ENCODE results near the gene PAPOLA.

DNA sequence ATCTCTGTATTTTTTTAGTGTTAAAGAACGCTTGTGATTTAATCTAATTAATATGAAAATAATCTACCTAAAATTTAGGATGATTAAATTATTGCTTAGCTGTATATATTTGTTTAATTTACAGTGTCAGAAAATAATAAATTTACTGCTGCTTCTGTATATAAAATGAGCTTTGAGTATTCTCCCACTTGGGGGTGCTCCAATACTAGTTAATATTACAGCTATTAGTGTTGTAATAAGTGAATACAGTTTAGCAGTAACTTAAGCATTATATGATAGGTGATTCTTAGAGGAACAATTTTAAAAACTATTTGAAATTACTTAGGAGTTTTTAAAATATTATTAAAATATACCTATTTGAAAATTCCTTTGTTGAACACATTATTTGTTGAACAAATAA lies 62.2 kb downstream of the PAPOLA start:
- TF ChIP-seq POLR2A (IDR thresholded peaks at IDR 0.05) = no peak
- TF ChIP-seq, protein P1, sequence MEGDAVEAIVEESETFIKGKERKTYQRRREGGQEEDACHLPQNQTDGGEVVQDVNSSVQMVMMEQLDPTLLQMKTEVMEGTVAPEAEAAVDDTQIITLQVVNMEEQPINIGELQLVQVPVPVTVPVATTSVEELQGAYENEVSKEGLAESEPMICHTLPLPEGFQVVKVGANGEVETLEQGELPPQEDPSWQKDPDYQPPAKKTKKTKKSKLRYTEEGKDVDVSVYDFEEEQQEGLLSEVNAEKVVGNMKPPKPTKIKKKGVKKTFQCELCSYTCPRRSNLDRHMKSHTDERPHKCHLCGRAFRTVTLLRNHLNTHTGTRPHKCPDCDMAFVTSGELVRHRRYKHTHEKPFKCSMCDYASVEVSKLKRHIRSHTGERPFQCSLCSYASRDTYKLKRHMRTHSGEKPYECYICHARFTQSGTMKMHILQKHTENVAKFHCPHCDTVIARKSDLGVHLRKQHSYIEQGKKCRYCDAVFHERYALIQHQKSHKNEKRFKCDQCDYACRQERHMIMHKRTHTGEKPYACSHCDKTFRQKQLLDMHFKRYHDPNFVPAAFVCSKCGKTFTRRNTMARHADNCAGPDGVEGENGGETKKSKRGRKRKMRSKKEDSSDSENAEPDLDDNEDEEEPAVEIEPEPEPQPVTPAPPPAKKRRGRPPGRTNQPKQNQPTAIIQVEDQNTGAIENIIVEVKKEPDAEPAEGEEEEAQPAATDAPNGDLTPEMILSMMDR (IDR thresholded peaks at IDR 0.05) = peak in 3 of 4 donors; percentile 26 to 32 (median 30)
